ENCODE results near the gene SNIP1.
"Not testable (repeated sequence)": the region's sequence is repeated elsewhere in the genome, so short reads cannot be mapped to it uniquely, and the experiment has no call there.

The SNIP1 gene

GRCh38 chr1:37553927-37554808, at the start of gene SNIP1:
TSS of gene SNIP1 (minus strand) at chr1:37554293. CDS start at chr1:37554229, 64 bp downstream.
- DNase-seq = peak; percentile 96

- peak; percentile 55 for DNase-seq
Observed at GRCh38 chr1:37602750-37603694, 48.9 kb upstream of the SNIP1 start.

GRCh38 chr1:37601441-37601840, 47.3 kb upstream of the SNIP1 start:
- no peak for DNase-seq

- DNase-seq = no peak
Observed at GRCh38 chr1:37599940-37600339, 45.8 kb upstream of the SNIP1 start.

GRCh38 chr1:37596182-37596667, 42.1 kb upstream of the SNIP1 start:
- no peak for DNase-seq

GRCh38 chr1:37595440-37596181, 41.5 kb upstream of the SNIP1 start, which contains the start of gene GNL2:
TSS of gene GNL2 (minus strand) at chr1:37595937. CDS start at chr1:37595822, 115 bp downstream.
- DNase-seq = peak; percentile 97

- DNase-seq = no peak
Observed at GRCh38 chr1:37593726-37594125, 39.6 kb upstream of the SNIP1 start.

- DNase-seq = no peak
Observed at GRCh38 chr1:37588939-37589338, 34.8 kb upstream of the SNIP1 start.

GRCh38 chr1:37584544-37584943, 30.5 kb upstream of the SNIP1 start:
- DNase-seq = not testable (repeated sequence)

GRCh38 chr1:37575692-37576091, 21.6 kb upstream of the SNIP1 start:
- DNase-seq = no peak

- no peak for DNase-seq
Observed at GRCh38 chr1:37574834-37575480, 20.9 kb upstream of the SNIP1 start.

- no peak for DNase-seq
Observed at GRCh38 chr1:37570528-37571334, 16.6 kb upstream of the SNIP1 start.

GRCh38 chr1:37567023-37567422, 12.9 kb upstream of the SNIP1 start:
- DNase-seq = no peak

- no peak for DNase-seq
Observed at GRCh38 chr1:37564892-37565291, 10.8 kb upstream of the SNIP1 start.

- no peak for DNase-seq
Observed at GRCh38 chr1:37562984-37563383, 8.9 kb upstream of the SNIP1 start.

GRCh38 chr1:37561133-37562132, 7.3 kb upstream of the SNIP1 start:
- DNase-seq = peak; percentile 26

GRCh38 chr1:37560401-37561132, 6.5 kb upstream of the SNIP1 start:
- no peak for DNase-seq

- DNase-seq = not testable (repeated sequence)
Observed at GRCh38 chr1:37559957-37560379, 5.9 kb upstream of the SNIP1 start.

GRCh38 chr1:37559080-37559479, 5.0 kb upstream of the SNIP1 start:
- no peak for DNase-seq
